ENCODE measurements around the gene RAD51C.
"Not testable (repeated sequence)": the region's sequence is repeated elsewhere in the genome, so short reads cannot be mapped to it uniquely, and the experiment has no call there.

Gene RAD51C

GRCh38 chr17:58722274-58722673 is 29.9 kb downstream of the RAD51C start:
- no peak overlapping the region for H3K4me3 ChIP-seq (ENCODE audit: low read depth, low read length)
- no peak for DNase-seq (ENCODE audit: low read depth)

- DNase-seq (ENCODE audit: low read depth): no peak
- H3K4me3 ChIP-seq (ENCODE audit: low read depth, low read length): no peak overlapping the region
Measured at GRCh38 chr17:58722696-58723095, 30.3 kb downstream of the RAD51C start.

GRCh38 chr17:58728798-58729197 is 36.4 kb downstream of the RAD51C start:
- peak; percentile 71 for DNase-seq (ENCODE audit: low read depth)
- no peak overlapping the region for H3K4me3 ChIP-seq (ENCODE audit: low read depth, low read length)

- no peak overlapping the region for H3K4me3 ChIP-seq (ENCODE audit: low read depth, low read length)
- DNase-seq (ENCODE audit: low read depth): no peak
Measured at GRCh38 chr17:58730937-58731336, 38.5 kb downstream of the RAD51C start.

- no peak for DNase-seq (ENCODE audit: low read depth)
- no peak overlapping the region for H3K4me3 ChIP-seq (ENCODE audit: low read depth, low read length)
Measured at GRCh38 chr17:58734040-58734439, 41.6 kb downstream of the RAD51C start.

- H3K4me3 ChIP-seq (ENCODE audit: low read depth, low read length): no peak overlapping the region
- no peak for DNase-seq (ENCODE audit: low read depth)
Measured at GRCh38 chr17:58734811-58735210, 42.4 kb downstream of the RAD51C start.

- no peak overlapping the region for H3K4me3 ChIP-seq (ENCODE audit: low read depth, low read length)
- DNase-seq (ENCODE audit: low read depth): peak; percentile 18
Measured at GRCh38 chr17:58741121-58741625, 48.8 kb downstream of the RAD51C start.

- DNase-seq (ENCODE audit: low read depth): no peak
- no peak overlapping the region for H3K4me3 ChIP-seq (ENCODE audit: low read depth, low read length)
Measured at GRCh38 chr17:58747674-58748073, 55.3 kb downstream of the RAD51C start.

GRCh38 chr17:58749627-58750026 is 57.2 kb downstream of the RAD51C start:
- not testable (repeated sequence) for DNase-seq (ENCODE audit: low read depth); H3K4me3 ChIP-seq (ENCODE audit: low read depth, low read length)

GRCh38 chr17:58753026-58753425 is 60.6 kb downstream of the RAD51C start:
- H3K4me3 ChIP-seq (ENCODE audit: low read depth, low read length): no peak overlapping the region
- DNase-seq (ENCODE audit: low read depth): no peak

- peak overlapping the region; percentile 69 for H3K4me3 ChIP-seq (ENCODE audit: low read depth, low read length)
- DNase-seq (ENCODE audit: low read depth): no peak
Measured at GRCh38 chr17:58755269-58755576, 62.8 kb downstream of the RAD51C start.

- DNase-seq (ENCODE audit: low read depth): peak; percentile 1
- peak within 1 kb of the TSS; percentile 69 for H3K4me3 ChIP-seq (ENCODE audit: low read depth, low read length)
Measured at GRCh38 chr17:58755577-58756245, 63.3 kb downstream of the RAD51C start, which contains the start of gene PPM1E. Gene PPM1E (plus strand): TSS chr17:58755854.

GRCh38 chr17:58756246-58757161 is 64.1 kb downstream of the RAD51C start:
- no peak for DNase-seq (ENCODE audit: low read depth)
- H3K4me3 ChIP-seq (ENCODE audit: low read depth, low read length): peak overlapping the region; percentile 69

GRCh38 chr17:58757162-58757613 is 64.8 kb downstream of the RAD51C start:
- DNase-seq (ENCODE audit: low read depth): no peak
- H3K4me3 ChIP-seq (ENCODE audit: low read depth, low read length): peak overlapping the region; percentile 69

- no peak for DNase-seq (ENCODE audit: low read depth)
- H3K4me3 ChIP-seq (ENCODE audit: low read depth, low read length): no peak overlapping the region
Measured at GRCh38 chr17:58758890-58759289, 66.5 kb downstream of the RAD51C start.

GRCh38 chr17:58759522-58759921 is 67.1 kb downstream of the RAD51C start:
- no peak for DNase-seq (ENCODE audit: low read depth)
- H3K4me3 ChIP-seq (ENCODE audit: low read depth, low read length): no peak overlapping the region

- DNase-seq (ENCODE audit: low read depth): no peak
- H3K4me3 ChIP-seq (ENCODE audit: low read depth, low read length): no peak overlapping the region
Measured at GRCh38 chr17:58760248-58760647, 67.8 kb downstream of the RAD51C start.

GRCh38 chr17:58763263-58763662 is 70.9 kb downstream of the RAD51C start:
- no peak for DNase-seq (ENCODE audit: low read depth)
- H3K4me3 ChIP-seq (ENCODE audit: low read depth, low read length): no peak overlapping the region

GRCh38 chr17:58764373-58764772 is 72.0 kb downstream of the RAD51C start:
- no peak for DNase-seq (ENCODE audit: low read depth)
- H3K4me3 ChIP-seq (ENCODE audit: low read depth, low read length): no peak overlapping the region

GRCh38 chr17:58778482-58778881 is 86.1 kb downstream of the RAD51C start:
- not testable (repeated sequence) for DNase-seq (ENCODE audit: low read depth)

More at GRCh38 chr17:58778482-58778881, 86.1 kb downstream of the RAD51C start:
- H3K4me3 ChIP-seq (ENCODE audit: low read depth, low read length): not testable (repeated sequence)
